H9 (cell line): ENCODE measurements around the gene NT5C1B. TPM values are rescaled to one million over a fixed set of nuclear protein-coding genes. Genes with fewer than 3 reads are reported as not detected.

Experiments used
- DNase-seq: peaks from one replicate; pipeline ENCODE4 v3.0.0-alpha.2; 2017
- H2AFZ ChIP-seq: one replicate; pipeline ENCODE4 v1.6.1; 2013; ENCODE audit warnings: mild to moderate bottlenecking, low read length, control low read depth, moderate library complexity
- H2AK5ac ChIP-seq: 2 replicates; pipeline ENCODE4 v1.6.1; 2013; ENCODE audit warnings: low read length, control low read depth, mixed read lengths; ENCODE audit not compliant: insufficient read length
- H2BK120ac ChIP-seq: one replicate; pipeline ENCODE4 v1.6.1; 2013; ENCODE audit warnings: low read depth, mild to moderate bottlenecking, low read length, control low read depth, inconsistent platforms; ENCODE audit not compliant: poor library complexity, severe bottlenecking
- H2BK12ac ChIP-seq: 2 replicates; pipeline ENCODE4 v1.6.1; 2013; ENCODE audit warnings: low read length, control low read depth, mixed read lengths, low read depth; ENCODE audit not compliant: insufficient read length
- H2BK15ac ChIP-seq: 2 replicates; pipeline ENCODE4 v1.6.1; 2013; ENCODE audit warnings: low read depth, low read length, control low read depth
- H2BK20ac ChIP-seq: one replicate; pipeline ENCODE4 v1.6.1; 2013; ENCODE audit warnings: low read depth, mild to moderate bottlenecking, low read length, control low read depth, inconsistent platforms; ENCODE audit not compliant: poor library complexity, severe bottlenecking
- H2BK5ac ChIP-seq: 2 replicates; pipeline ENCODE4 v1.6.1; 2013; ENCODE audit warnings: low read length, control low read depth, mixed read lengths; ENCODE audit not compliant: insufficient read length
- H3K14ac ChIP-seq: 2 replicates; pipeline ENCODE4 v1.6.1; 2013; ENCODE audit warnings: low read length, control low read depth; ENCODE audit not compliant: insufficient read depth
- H3K18ac ChIP-seq: 2 replicates; pipeline ENCODE4 v1.6.1; 2013; ENCODE audit warnings: low read depth, mild to moderate bottlenecking, mixed read lengths, low read length, control low read depth; ENCODE audit not compliant: insufficient read length
- H3K23ac ChIP-seq: 2 replicates; pipeline ENCODE4 v1.6.1; 2013; ENCODE audit warnings: low read length, control low read depth, mixed read lengths, low read depth; ENCODE audit not compliant: insufficient read length
- H3K23me2 ChIP-seq: 2 replicates; pipeline ENCODE4 v1.6.1; 2013; ENCODE audit warnings: low read depth, mild to moderate bottlenecking, mixed read lengths, low read length, control low read depth; ENCODE audit not compliant: insufficient read length, poor library complexity, severe bottlenecking
- H3K27ac ChIP-seq: 2 replicates; pipeline ENCODE4 v1.5.1; 2013; ENCODE audit warnings: low read length, control low read depth, mixed read lengths, low read depth; ENCODE audit not compliant: insufficient read length
- H3K27me3 ChIP-seq: 2 replicates; pipeline ENCODE4 v1.6.1; 2013; ENCODE audit warnings: low read length, control low read depth, inconsistent platforms; ENCODE audit not compliant: insufficient read depth
- H3K4ac ChIP-seq: 2 replicates; pipeline ENCODE4 v1.6.1; 2013; ENCODE audit warnings: low read depth, mild to moderate bottlenecking, control low read depth, inconsistent platforms, low read length, moderate library complexity
- H3K4me1 ChIP-seq: 2 replicates; pipeline ENCODE4 v1.6.1; 2013; ENCODE audit warnings: low read length, control low read depth, inconsistent platforms; ENCODE audit not compliant: insufficient read depth
- H3K4me2 ChIP-seq: 2 replicates; pipeline ENCODE4 v1.6.1; 2013; ENCODE audit warnings: low read length, control low read depth, mixed read lengths; ENCODE audit not compliant: insufficient read length, insufficient read depth
- H3K56ac ChIP-seq: 2 replicates; pipeline ENCODE4 v1.6.1; 2013; ENCODE audit warnings: low read depth, mild to moderate bottlenecking, mixed read lengths, low read length, control low read depth; ENCODE audit not compliant: insufficient read length
- H3K79me1 ChIP-seq: 2 replicates; pipeline ENCODE4 v1.6.1; 2013; ENCODE audit warnings: low read depth, mild to moderate bottlenecking, moderate library complexity, low read length, control low read depth, inconsistent platforms; ENCODE audit not compliant: insufficient read depth, poor library complexity, severe bottlenecking
- H3K79me2 ChIP-seq: 2 replicates; pipeline ENCODE4 v1.6.1; 2013; ENCODE audit warnings: low read length, control low read depth, inconsistent platforms; ENCODE audit not compliant: insufficient read depth
- H3K9ac ChIP-seq: 2 replicates; pipeline ENCODE4 v1.6.1; 2013; ENCODE audit warnings: low read length, control low read depth, mixed read lengths; ENCODE audit not compliant: insufficient read length; ENCODE audit errors: extremely low read depth
- H3K9me3 ChIP-seq: one replicate; pipeline ENCODE4 v1.6.1; 2013; ENCODE audit warnings: low read depth, low read length, inconsistent platforms; ENCODE audit not compliant: control insufficient read depth
- H3T11ph ChIP-seq: one replicate; pipeline ENCODE4 v1.6.1; 2013; ENCODE audit warnings: mild to moderate bottlenecking, low read length, control low read depth, inconsistent platforms
- H4K20me1 ChIP-seq: one replicate; pipeline ENCODE4 v1.6.1; 2013; ENCODE audit not compliant: control insufficient read depth, insufficient read length, insufficient read depth
- H4K5ac ChIP-seq: 2 replicates; pipeline ENCODE4 v1.6.1; 2013; ENCODE audit warnings: low read depth, mild to moderate bottlenecking, mixed read lengths, low read length, control low read depth; ENCODE audit not compliant: insufficient read length
- H4K8ac ChIP-seq: replicated peaks from 2 replicates; pipeline ENCODE4 v1.6.1; 2013; ENCODE audit warnings: low read length, control low read depth, mixed read lengths, low read depth; ENCODE audit not compliant: insufficient read length
- H4K91ac ChIP-seq: 2 replicates; pipeline ENCODE4 v1.6.1; 2013; ENCODE audit warnings: low read depth, mild to moderate bottlenecking, moderate library complexity, mixed read lengths, low read length, control low read depth; ENCODE audit not compliant: insufficient read length
- H3K27ac Mint-ChIP-seq, 3 experiments: 2 replicates in 2 of 3; 3 replicates in 1 of 3; pipeline ENCODE4 v1.8.0; 2020 to 2021; ENCODE audit warnings: mixed read lengths in 3 of 3, mild to moderate bottlenecking in 1 of 3, moderate library complexity in 1 of 3
- H3K27me3 Mint-ChIP-seq: 2 replicates; pipeline ENCODE4 v1.8.0; 2021; ENCODE audit warnings: low read depth, mild to moderate bottlenecking, moderate library complexity, mixed read lengths
- H3K36me3 Mint-ChIP-seq, 3 experiments: 2 replicates in 2 of 3; 3 replicates in 1 of 3; pipeline ENCODE4 v1.8.0; 2020 to 2021; ENCODE audit warnings: low read depth in 3 of 3, mixed read lengths in 3 of 3; ENCODE audit not compliant: insufficient read depth in 1 of 3
- H3K4me1 Mint-ChIP-seq, 2 experiments: 2 replicates each; pipeline ENCODE4 v1.8.0; 2020; ENCODE audit warnings: mixed read lengths in 2 of 2
- H3K4me3 Mint-ChIP-seq, 2 experiments: 2 replicates in 1 of 2; 3 replicates in 1 of 2; pipeline ENCODE4 v1.8.0; 2020 to 2021; ENCODE audit warnings: mild to moderate bottlenecking in 2 of 2, mixed read lengths in 2 of 2, moderate library complexity in 1 of 2
- H3K9me3 Mint-ChIP-seq, 2 experiments: 2 replicates in 1 of 2; 3 replicates in 1 of 2; pipeline ENCODE4 v1.8.0; 2020; ENCODE audit warnings: mild to moderate bottlenecking in 2 of 2, mixed read lengths in 2 of 2, moderate library complexity in 1 of 2
- whole genome bisulfite sequencing: extraction: QIAGEN DNeasy Blood & Tissue Kit; methylation state at CpG from one replicate; pipeline ENCODE4 v1.1.7; 2013; ENCODE audit warnings: missing lambda C conversion rate, low lambda C conversion rate, mixed read lengths; ENCODE audit not compliant: insufficient read length; ENCODE audit errors: extremely low coverage; 5-methylcytosine and 5-hydroxymethylcytosine counted together
- total RNA-seq: library from RNA; stranded (reverse); gene quantifications from 2 replicates; pipeline ENCODE4 v1.2.1, GENCODE V29; 2021
- TF ChIP-seq, protein P1 (sequence below): fragments of 200-600 bp; sonication (generic); conservative IDR thresholded peaks from 3 replicates; pipeline ENCODE4 v1.8.0; 2021; ENCODE audit warnings: antibody characterized with exemption, mild to moderate bottlenecking

NT5C1B gene
- total RNA-seq, 1 experiment from 2014 or later = not detected

DNA sequence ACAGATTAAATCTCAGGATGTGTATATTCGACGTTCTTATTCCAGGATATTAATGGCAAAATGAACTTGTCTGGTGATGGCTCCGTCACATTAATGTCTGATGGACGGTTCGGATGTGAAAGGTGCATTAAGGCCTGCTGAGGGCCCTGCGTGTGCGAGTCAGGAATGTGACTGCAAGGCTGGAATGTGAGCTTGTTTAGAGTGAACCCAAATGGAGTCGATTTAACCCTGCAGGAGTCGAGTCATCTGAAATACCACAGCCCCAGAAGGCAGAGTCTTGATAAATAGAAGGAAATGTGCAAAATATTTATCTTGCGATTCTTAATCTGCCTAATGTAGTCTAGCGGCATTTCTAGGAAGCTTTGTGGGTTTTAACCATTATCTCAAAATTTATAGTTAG is 73.3 kb downstream of the NT5C1B start:
- Histone ChIP-seq H3K4ac (no peak overlapping the region), H3K79me2 (no peaks in the 10 kb centered on the region), H3K4me1 (no peaks in the 10 kb centered on the region), H3K14ac (no peak overlapping the region), H3K56ac (no peak overlapping the region), H2BK12ac (no peak overlapping the region), H4K5ac (no peak overlapping the region), H2BK15ac (no peak overlapping the region), H2BK5ac (no peak overlapping the region), H2AK5ac (no peak overlapping the region), H3K4me2 (no peak overlapping the region), H3T11ph (no peak overlapping the region), H4K20me1 (no peaks in the 10 kb centered on the region), H3K79me1 (no peaks in the 10 kb centered on the region), H2BK120ac (no peak overlapping the region), H3K9ac (no peak overlapping the region), H3K23ac (no peak overlapping the region), H3K9me3 (no peaks in the 10 kb centered on the region), H4K91ac (no peak overlapping the region), H3K18ac (no peak overlapping the region), H2AFZ (no peak overlapping the region), H3K23me2 (no peaks in the 10 kb centered on the region), H3K27ac (no peak overlapping the region), H3K27me3 (no peaks in the 10 kb centered on the region), H2BK20ac (no peak overlapping the region), H4K8ac (no peak overlapping the region)
- no peaks in the 10 kb centered on the region for H3K36me3 Mint-ChIP-seq
- H3K9me3 Mint-ChIP-seq = no peaks in the 10 kb centered on the region; a peak in 1 of 5 replicates
- no peak for DNase-seq
- H3K4me3 Mint-ChIP-seq = no peak overlapping the region
- H3K27ac Mint-ChIP-seq = peak overlapping the region in 1 of 3 experiments; percentile 79; a peak in 2 of 7 replicates
- no peaks in the 10 kb centered on the region for H3K27me3 Mint-ChIP-seq
- no CpG with 5 or more reads among the region's 11 CpGs for WGBS
- H3K4me1 Mint-ChIP-seq = peaks cover 14 to 16% of the 10 kb centered on the region in 2 experiments
- TF ChIP-seq, protein P1, sequence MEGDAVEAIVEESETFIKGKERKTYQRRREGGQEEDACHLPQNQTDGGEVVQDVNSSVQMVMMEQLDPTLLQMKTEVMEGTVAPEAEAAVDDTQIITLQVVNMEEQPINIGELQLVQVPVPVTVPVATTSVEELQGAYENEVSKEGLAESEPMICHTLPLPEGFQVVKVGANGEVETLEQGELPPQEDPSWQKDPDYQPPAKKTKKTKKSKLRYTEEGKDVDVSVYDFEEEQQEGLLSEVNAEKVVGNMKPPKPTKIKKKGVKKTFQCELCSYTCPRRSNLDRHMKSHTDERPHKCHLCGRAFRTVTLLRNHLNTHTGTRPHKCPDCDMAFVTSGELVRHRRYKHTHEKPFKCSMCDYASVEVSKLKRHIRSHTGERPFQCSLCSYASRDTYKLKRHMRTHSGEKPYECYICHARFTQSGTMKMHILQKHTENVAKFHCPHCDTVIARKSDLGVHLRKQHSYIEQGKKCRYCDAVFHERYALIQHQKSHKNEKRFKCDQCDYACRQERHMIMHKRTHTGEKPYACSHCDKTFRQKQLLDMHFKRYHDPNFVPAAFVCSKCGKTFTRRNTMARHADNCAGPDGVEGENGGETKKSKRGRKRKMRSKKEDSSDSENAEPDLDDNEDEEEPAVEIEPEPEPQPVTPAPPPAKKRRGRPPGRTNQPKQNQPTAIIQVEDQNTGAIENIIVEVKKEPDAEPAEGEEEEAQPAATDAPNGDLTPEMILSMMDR = no peak
